Aorta (tissue), 5 donors: Measurements from ENCODE around the gene TMEM131. TPM values are rescaled to one million over a fixed set of nuclear protein-coding genes. Genes with fewer than 3 reads are reported as not detected.

Experiments
- ATAC-seq: fragments of 200-7000 bp; cut with Tn5 transposase; one replicate; pipeline ENCODE4 v1.9.1; 2022; ENCODE audit warnings: moderate library complexity; ENCODE audit not compliant: low FRiP score
- DNase-seq, 2 donors: peaks; one replicate each; pipeline ENCODE4 v3.0.0-alpha.2; 2020
- H3K27ac ChIP-seq, 2 donors: one replicate each; pipeline ENCODE4 v1.5.1; 2013; ENCODE audit warnings: low read length in 2 of 2, mild to moderate bottlenecking in 2 of 2, moderate library complexity in 2 of 2, control low read depth in 1 of 2, inconsistent platforms in 1 of 2, low read depth in 1 of 2
- H3K27me3 ChIP-seq, 2 donors: one replicate each; pipeline ENCODE4 v1.6.1; 2013; ENCODE audit warnings: control low read depth in 1 of 2, low read length in 1 of 2, mild to moderate bottlenecking in 1 of 2, moderate library complexity in 1 of 2; ENCODE audit not compliant: insufficient read depth in 2 of 2, control insufficient read depth in 1 of 2
- H3K36me3 ChIP-seq, 2 donors: one replicate each; pipeline ENCODE4 v1.6.1; 2013; ENCODE audit warnings: control low read depth in 1 of 2, low read length in 1 of 2, mild to moderate bottlenecking in 1 of 2; ENCODE audit not compliant: insufficient read depth in 2 of 2, control insufficient read depth in 1 of 2
- H3K4me1 ChIP-seq, 2 donors: one replicate each; pipeline ENCODE4 v1.6.1; 2013; ENCODE audit warnings: low read length in 2 of 2, control low read depth in 1 of 2, mild to moderate bottlenecking in 1 of 2, moderate library complexity in 1 of 2; ENCODE audit not compliant: insufficient read depth in 2 of 2, control insufficient read depth in 1 of 2
- H3K4me3 ChIP-seq, 2 donors: one replicate each; pipeline ENCODE4 v1.5.1; 2013; ENCODE audit warnings: low read length in 2 of 2, control low read depth in 1 of 2, mild to moderate bottlenecking in 1 of 2
- H3K9me3 ChIP-seq: one replicate; pipeline ENCODE4 v1.6.1; 2013; ENCODE audit warnings: mild to moderate bottlenecking, low read length; ENCODE audit not compliant: control insufficient read depth
- WGBS, 2 donors: extraction: QIAGEN DNeasy Blood & Tissue Kit; methylation state at CpG; one replicate each; pipeline ENCODE4 v1.1.7; 2013; 5-methylcytosine and 5-hydroxymethylcytosine counted together
- intact Hi-C, 2 donors: fragments of 100-400 bp; cut with DNase I; formaldehyde crosslinking; loops; one replicate each; pipeline versions ENCODE4 v1.14.2 to v1.15.0; 2022
- polyA plus RNA-seq, 2 donors: library from polyadenylated mRNA; stranded (reverse); fragments of 200-250 nt; gene quantifications; one replicate each; pipeline ENCODE4 v1.2.3, GENCODE V29; 2013
- total RNA-seq, 2 donors: library from RNA; stranded (reverse); fragmentation: NEBNext Ultra II Directional; extraction: Animal tissue kit (Norgen Biotek cat#: 25700); gene quantifications; one replicate each; pipeline ENCODE4 v1.2.1, GENCODE V29; 2021
- donor health status: healthy with polysubstance abuse.
- donor health status: Bipolar disorder and iron deficiency.
- donor health status: DM: no; HTN: no; CAD: no.
- donor health status: DM: no; HTN: no; CAD: no.
- donor health status: DM: yes; HTN: yes; CAD: no.

TMEM131 gene
- total and polyA plus RNA-seq, 4 donors: 6.8 to 42.5 (median 25.7) TPM

DNA sequence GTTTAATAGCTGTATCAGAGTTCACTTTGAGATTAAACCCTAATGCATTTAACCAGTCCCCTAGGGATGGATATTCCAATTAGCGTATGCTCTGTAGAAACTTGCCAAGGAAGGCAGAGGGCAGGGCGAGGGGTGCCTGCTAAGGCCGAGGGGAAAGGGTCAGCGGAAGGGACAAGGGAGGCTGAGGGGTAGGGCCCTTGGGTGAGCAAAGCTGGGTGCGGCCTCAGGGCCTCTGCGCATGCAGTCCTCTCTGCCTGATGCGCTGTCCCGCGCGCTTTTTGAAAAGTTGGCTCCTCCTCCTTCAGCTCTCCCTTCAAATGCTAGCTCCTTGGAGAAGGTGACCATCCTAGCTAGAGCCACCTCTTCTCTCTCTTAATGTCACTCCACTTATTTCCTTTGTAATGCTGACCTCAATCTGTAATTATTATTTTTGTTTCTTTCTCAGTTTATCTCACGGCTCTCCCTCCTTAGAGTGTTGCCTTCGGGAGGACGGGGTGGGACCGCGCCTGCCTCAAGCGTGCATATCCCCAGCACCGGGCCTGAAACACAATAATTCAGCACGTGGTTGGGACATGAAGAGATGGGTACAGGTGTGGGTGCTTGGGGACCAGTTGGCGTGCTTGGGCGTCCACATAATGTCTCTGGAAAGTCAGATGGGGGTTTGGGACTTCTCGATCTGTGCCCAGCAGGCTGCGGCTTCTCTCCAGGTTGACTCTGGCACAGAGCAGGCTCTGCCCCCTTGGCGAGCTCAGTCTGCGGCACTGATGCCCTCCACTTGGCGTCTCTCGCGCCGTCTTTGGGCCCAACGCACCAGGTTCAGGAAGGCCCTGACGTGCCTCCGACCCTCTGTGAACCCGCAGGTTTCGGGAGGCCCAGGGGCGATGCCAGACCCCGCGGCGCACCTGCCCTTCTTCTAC, 272.3 kb downstream of the TMEM131 start:
- H3K4me3 ChIP-seq: no peak overlapping the region
- no peaks in the 10 kb centered on the region for H3K9me3 ChIP-seq
- DNase-seq (peak in 1 of 2 donors; percentile 47), ATAC-seq (no peak)
- H3K27me3 ChIP-seq: no peaks in the 10 kb centered on the region
- H3K4me1 ChIP-seq: no peaks in the 10 kb centered on the region
- no peak overlapping the region for H3K27ac ChIP-seq
- intact Hi-C loops: no loop called here
- H3K36me3 ChIP-seq: no peaks in the 10 kb centered on the region
- 72 to 75% methylated on average over 37 of the region's 37 CpGs for WGBS, 2 donors

- ATAC-seq: no peak
- Histone ChIP-seq H3K36me3 (no peaks in the 10 kb centered on the region), H3K27ac (no peak overlapping the region), H3K4me3 (no peak overlapping the region), H3K4me1 (no peaks in the 10 kb centered on the region), H3K27me3 (no peaks in the 10 kb centered on the region), H3K9me3 (no peaks in the 10 kb centered on the region)
- no peak for DNase-seq
- intact Hi-C loops: no loop called here
- WGBS, 2 donors: 64 to 68% methylated on average over 6 of the region's 6 CpGs
Measured at GRCh38 chr2:97722227-97722626, 273.5 kb downstream of the TMEM131 start.

DNA sequence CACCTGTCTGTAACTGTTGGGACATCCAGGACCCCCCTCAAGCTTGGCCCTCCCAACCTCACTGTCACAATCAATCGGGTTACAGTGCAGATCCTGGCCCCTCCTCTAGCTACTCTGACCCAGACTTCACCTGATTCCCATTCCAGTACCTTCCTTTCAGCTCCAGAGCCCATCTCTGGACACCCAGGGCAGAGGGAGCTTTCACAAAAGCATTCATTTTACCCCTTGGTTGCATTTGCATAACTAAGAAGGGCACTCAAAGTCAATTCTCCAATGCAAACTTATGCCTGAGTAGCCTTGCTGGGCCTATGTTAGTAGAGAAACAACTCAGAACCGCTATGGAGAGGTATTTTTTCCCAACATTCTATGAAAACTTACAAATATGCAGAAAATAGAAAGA, 275.0 kb downstream of the TMEM131 start:
- WGBS, 2 donors: 62 to 64% methylated on average over 2 of the region's 2 CpGs
- intact Hi-C loops: no loop called here
- Histone ChIP-seq H3K4me1 (no peaks in the 10 kb centered on the region), H3K4me3 (no peak overlapping the region), H3K27ac (no peak overlapping the region), H3K27me3 (no peaks in the 10 kb centered on the region), H3K9me3 (no peaks in the 10 kb centered on the region), H3K36me3 (no peaks in the 10 kb centered on the region)
- ATAC-seq (no peak), DNase-seq (no peak)

GRCh38 chr2:97719362-97720155, 276.2 kb downstream of the TMEM131 start:
- H3K27ac ChIP-seq: no peak overlapping the region
- DNase-seq (peak in 1 of 2 donors; percentile 62), ATAC-seq (no peak)
- no peaks in the 10 kb centered on the region for H3K27me3 ChIP-seq
- H3K9me3 ChIP-seq: no peaks in the 10 kb centered on the region
- H3K36me3 ChIP-seq: no peaks in the 10 kb centered on the region
- no peaks in the 10 kb centered on the region for H3K4me1 ChIP-seq
- H3K4me3 ChIP-seq: no peak overlapping the region
- intact Hi-C loops: no loop called here
- WGBS, 2 donors: 89 to 91% methylated on average over 16 of the region's 16 CpGs

- intact Hi-C loops: no loop called here
Measured at GRCh38 chr2:97718942-97719341, 276.8 kb downstream of the TMEM131 start.

DNA sequence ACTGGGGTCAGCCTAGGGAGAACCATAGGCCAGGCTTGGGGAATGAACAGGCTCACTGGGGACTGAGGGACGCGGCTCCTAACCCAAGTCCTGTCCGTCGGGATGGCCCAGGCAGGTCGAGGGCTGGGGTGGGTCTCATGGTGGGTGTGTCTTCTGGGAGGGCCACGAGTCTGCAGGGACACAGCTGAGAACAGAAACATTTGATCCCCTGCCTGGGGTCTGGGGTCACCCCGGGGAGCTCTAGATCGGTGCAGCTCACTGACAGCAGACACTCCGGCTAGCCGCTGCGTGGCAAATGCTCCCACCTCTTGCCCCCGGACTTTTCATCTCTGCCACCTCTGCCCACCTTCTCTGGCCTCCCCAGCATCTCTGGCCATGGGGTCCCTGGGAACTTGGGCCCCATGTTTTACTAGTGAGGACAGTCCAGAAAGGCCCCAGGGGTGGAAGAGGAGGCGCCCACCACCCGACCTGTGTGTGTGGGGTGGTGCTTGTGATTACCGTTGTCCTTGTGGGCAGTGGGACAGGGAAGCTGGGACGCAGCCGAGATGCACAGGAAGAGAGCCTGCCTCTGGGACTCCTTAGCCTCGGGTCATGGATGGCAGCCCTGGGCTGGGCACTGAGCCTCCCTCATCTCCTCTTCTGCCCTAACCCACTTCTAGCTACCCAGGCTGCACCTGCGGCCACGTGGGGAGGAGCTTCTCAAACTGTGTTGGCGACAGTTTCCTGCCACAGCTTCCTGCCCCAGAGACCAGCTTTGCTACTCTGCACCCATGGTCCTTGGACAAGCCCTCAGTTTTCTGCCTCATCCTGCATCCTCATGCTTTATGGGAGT, 277.5 kb downstream of the TMEM131 start:
- intact Hi-C loops: no loop called here
- H3K4me1 ChIP-seq: no peaks in the 10 kb centered on the region
- H3K36me3 ChIP-seq: no peaks in the 10 kb centered on the region
- no peak overlapping the region for H3K4me3 ChIP-seq
- H3K27me3 ChIP-seq: no peaks in the 10 kb centered on the region
- no peak overlapping the region for H3K27ac ChIP-seq
- ATAC-seq (peak; percentile 11), DNase-seq (peak in 1 of 2 donors; percentile 70)
- 75 to 81% methylated on average over 21 of the region's 21 CpGs for WGBS, 2 donors
- no peaks in the 10 kb centered on the region for H3K9me3 ChIP-seq

More at GRCh38 chr2:97718942-97719341, 276.8 kb downstream of the TMEM131 start:
- ATAC-seq (no peak), DNase-seq (peak in 1 of 2 donors; percentile 38)
- 83 to 90% methylated on average over 3 of the region's 3 CpGs for WGBS, 2 donors
- H3K4me3 ChIP-seq: no peak overlapping the region
- H3K9me3 ChIP-seq: no peaks in the 10 kb centered on the region
- no peak overlapping the region for H3K27ac ChIP-seq
- no peaks in the 10 kb centered on the region for H3K4me1 ChIP-seq
- no peaks in the 10 kb centered on the region for H3K27me3 ChIP-seq
- no peaks in the 10 kb centered on the region for H3K36me3 ChIP-seq

DNA sequence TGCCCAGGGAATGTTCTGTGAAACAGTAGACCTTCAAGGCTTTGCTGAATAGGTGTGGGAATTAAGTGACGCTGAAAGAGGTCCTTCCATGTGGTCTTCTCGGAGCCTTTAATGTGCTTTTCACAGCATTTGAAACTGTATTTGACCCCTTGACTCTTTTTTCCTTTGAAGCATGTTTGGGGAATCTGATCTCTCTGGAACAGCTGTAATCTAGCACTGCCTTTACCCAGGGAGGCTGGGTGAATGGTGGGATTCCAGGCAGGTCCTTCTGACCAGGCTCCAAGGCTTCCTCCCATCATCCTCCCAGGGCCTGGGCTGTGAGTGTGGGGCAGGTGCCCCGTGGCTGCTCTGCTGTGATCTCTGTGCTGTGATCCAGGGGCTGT, 278.1 kb downstream of the TMEM131 start:
- no peaks in the 10 kb centered on the region for H3K27me3 ChIP-seq

More for the DNA sequence above, 278.1 kb downstream of the TMEM131 start:
- Histone ChIP-seq H3K27ac (no peak overlapping the region), H3K4me3 (no peak overlapping the region), H3K36me3 (no peaks in the 10 kb centered on the region), H3K4me1 (no peaks in the 10 kb centered on the region), H3K9me3 (no peaks in the 10 kb centered on the region)
- intact Hi-C loops: no loop called here
- DNase-seq: no peak
- WGBS, 2 donors: 50 to 58% methylated on average over 3 of the region's 3 CpGs
- ATAC-seq: no peak
